NCI-H2227 (cell line): ENCODE results near the gene QSOX2.
"Not testable (repeated sequence)": the region's sequence is repeated elsewhere in the genome, so short reads cannot be mapped to it uniquely, and the experiment has no call there.

ENCODE experiments used
- DNase-seq: peaks from one replicate; lab custom pipeline; 2025; ENCODE audit not compliant: unreplicated experiment; lab: John Stamatoyannopoulos, UW

The QSOX2 gene

DNA sequence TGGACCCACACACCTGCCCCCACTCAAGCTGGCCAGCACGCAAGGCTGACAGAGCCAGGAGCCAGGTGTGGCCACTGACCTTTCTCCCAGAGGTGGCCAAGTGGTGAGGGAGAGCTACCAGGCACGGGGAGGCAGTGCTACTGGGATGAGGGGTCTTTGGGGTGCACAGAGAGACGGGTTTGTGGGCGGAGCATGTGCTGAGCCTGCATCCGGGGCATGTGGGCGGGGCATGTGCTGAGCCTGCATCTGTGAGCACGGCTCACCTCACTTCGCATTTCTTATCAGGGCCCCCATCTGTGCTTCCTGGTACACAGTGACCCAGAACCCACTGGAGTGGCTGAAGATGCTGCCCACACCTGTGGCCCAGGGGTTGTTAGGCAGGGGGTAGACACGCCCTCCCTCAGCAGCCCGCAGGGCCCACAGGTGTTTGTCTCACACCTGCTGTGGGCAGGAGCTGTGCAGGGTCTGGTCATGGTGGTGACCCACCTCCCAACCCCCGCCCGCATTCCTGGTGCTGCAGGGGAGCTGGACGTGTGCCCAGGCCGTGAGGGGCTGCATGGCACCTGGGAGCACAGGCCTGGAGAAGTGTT, 36.8 kb upstream of the QSOX2 start:
- no peak for DNase-seq

GRCh38 chr9:136281421-136282271, 36.0 kb upstream of the QSOX2 start:
- DNase-seq = no peak

GRCh38 chr9:136280535-136281315, 35.1 kb upstream of the QSOX2 start:
- DNase-seq = no peak

GRCh38 chr9:136279471-136279870, 33.9 kb upstream of the QSOX2 start:
- no peak for DNase-seq

DNA sequence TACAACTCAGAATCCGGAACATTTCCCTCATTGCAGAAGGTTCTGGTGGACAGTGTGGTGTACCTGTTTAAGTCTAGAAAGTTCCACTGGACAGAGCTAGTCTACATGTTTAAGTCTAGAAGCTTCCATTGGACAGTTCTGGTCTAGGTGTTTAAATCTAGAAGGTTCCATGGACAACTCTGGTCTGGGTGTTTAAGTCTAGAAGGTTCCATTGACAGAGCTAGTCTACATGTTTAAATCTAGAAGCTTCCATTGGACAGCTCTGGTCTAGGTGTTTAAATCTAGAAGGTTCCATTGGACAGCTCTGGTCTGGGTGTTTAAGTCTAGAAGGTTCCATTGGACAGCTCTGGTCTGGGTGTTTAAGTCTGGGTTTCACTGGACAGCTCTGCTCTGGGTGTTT, 33.3 kb upstream of the QSOX2 start:
- no peak for DNase-seq

- no peak for DNase-seq
Observed at GRCh38 chr9:136278221-136278620, 32.6 kb upstream of the QSOX2 start.

- no peak for DNase-seq
Observed at GRCh38 chr9:136277746-136278145, 32.1 kb upstream of the QSOX2 start.

- DNase-seq = no peak
Observed at GRCh38 chr9:136276716-136277115, 31.1 kb upstream of the QSOX2 start.

GRCh38 chr9:136275655-136276429, 30.2 kb upstream of the QSOX2 start:
- DNase-seq = no peak

DNA sequence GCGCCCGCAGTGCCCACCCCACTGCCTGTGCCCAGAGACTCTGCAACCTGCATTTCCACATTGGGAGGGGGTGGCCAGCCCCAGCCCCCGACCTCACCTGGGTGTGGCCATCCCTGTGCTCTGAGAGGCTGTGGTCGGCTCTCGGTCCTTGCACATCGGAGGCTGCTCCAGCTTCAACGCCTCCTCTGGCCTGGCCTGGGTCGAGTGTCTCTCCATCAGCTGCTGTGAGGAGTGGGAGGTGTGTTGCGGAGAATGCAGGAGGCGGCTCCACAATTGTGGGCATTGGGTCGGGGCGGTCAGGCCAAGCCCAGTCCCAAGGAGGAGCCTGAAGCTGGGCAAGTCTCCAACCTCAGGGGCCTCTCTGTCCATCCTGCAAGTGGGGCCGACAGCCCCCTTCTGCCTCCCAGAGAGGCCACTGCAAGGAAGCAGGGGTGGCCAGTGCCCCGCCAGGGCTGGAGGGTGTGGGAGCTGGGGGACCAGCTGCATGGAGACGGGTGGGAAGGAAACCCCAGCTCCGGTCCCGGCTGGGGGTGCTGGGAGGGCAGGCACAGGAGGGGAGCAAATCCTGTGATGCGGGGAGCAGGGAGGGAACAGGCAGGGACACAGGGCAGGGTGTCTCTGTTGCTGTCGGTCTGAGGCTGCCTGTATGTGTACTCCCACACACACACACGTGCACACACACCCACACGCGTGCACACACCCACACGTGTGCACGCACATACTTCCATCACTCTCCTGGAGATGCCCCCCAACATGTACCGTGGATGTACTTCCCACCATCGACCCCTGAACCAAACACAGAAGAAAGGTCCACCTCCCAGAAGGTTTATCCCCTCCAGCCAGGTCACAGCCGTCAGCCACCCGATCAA, 29.4 kb upstream of the QSOX2 start:
- no peak for DNase-seq

DNA sequence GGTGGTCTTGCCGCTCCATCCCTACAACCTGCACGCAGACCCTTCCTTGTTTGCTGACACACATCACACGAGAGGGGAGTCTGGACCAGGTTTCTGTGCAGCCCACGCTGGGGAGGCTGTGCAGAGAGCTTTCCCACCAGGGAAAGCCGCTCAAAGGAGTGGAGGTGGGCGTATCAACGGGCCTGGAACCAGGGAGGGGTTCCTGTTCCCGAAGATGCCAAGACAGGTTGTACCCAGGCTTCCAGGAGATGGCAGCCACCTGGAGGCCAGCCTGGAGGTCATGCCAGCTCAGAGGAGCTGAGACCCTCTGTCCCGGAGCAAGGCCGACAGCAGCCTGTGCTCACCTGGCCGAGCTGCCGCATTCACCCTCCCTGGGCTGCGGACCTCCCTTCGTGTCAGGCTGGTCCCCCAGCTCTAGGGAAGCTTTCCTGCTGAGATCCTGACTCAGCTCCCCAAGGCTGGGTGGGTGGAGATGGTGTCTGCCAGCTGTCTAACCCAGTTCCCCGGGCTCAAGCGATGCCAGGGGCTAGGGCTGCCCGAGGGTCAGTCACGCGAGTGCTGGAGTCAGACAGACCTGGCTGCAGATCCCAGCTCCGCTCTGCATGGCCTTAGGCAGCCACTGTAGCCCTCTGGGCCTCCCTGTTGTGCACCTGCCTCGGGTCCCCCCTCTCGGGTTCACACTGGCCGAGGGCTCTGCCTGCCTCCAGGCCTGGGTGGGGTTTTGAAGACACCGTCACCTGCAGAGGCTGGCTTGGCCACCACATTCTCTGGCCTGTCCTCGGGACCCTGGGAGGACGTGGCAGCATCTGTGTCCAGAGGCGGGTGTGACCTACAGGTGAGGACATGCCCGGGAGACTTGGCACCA, 28.5 kb upstream of the QSOX2 start:
- DNase-seq = no peak

DNA sequence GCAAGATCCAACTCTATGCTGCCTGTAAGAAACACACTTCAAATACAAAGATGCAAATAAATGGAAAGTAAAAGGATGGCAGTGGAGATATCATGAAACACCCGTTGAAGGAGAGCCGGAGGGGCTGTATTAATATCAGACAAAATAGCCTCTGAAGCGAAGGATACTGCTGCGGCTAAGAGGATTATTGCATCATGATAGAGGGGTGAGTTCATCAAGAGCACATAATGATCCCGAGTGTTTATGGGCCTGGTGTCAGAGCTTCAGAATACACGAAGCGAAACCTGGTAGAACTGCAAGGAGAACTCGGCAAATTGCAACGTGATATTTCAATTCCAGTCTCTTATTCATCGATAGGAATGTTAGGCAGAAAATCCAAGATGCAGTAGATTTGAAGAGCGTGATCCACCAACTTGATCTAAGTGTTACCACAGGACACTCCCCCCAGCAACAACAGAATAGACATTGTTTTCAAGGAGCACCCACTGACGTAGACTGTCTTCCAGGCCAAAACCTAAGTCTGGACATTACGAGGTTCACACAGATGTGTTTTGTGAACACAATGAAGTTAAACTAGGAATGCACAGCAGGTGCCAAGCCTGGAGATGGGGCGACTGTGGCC, 27.7 kb upstream of the QSOX2 start:
- DNase-seq = no peak

GRCh38 chr9:136270173-136270705, 24.6 kb upstream of the QSOX2 start:
- no peak for DNase-seq

DNA sequence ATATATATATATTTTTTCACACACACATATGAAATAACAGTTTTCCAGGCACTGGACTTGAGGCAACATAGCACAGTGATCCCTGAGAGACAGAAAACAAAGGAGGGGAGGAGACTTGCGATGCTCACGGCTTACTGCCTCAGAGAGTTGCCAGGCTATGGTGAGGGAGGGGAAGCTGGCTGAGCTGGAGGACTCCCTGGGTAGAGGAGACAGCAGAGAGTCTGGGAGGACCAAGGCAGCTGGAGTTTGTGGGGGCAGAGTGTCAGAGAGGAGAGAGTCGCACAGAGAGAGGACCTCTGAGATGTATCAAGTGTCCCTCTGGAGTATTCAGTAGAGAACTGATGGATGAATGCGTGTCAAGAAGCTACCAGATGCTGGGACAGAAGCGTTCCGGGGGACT, 23.1 kb upstream of the QSOX2 start:
- DNase-seq = no peak

DNA sequence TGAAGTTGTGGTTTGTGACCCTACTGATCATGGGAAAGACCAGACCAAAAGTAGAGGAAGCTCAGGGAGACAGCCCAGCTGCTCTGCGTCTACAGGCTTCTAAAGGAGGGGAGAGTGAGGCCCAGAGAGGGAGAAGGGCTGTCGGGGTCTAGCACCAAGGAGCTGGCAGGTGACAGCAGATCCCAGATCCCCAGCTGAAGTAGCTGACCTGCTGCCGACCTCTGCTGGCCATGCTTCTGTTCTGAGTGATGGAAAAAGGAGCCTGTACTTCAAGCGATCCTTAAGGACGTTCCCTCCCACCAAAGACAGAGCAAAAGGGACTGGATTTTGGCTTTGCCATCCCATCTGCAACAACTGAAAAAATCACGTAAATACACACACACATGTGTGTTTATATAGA, 22.7 kb upstream of the QSOX2 start:
- DNase-seq = no peak

GRCh38 chr9:136267261-136268111, 21.9 kb upstream of the QSOX2 start:
- DNase-seq = no peak

GRCh38 chr9:136266641-136267040, 21.0 kb upstream of the QSOX2 start:
- not testable (repeated sequence) for DNase-seq
